H1 (cell line): ENCODE measurements around the gene ANP32A. TPM values are rescaled to one million over a fixed set of nuclear protein-coding genes. Genes with fewer than 3 reads are reported as not detected.

Experiments
- ASH2L ChIP-seq: fragments of 200-600, 300-600 bp; sonication (generic); IDR thresholded peaks from one replicate; pipeline ENCODE4 v1.7.1; 2017; ENCODE audit warnings: low read length
- CBX5 ChIP-seq: fragments of 300-800, 300-1000 bp; sonication (generic); IDR thresholded peaks from 2 replicates; pipeline ENCODE4 v1.7.1; 2016; ENCODE audit warnings: antibody characterized with exemption, low read length, low read depth
- CHD7 ChIP-seq: fragments of 300-600 bp; sonication (generic); IDR thresholded peaks from 2 replicates; pipeline ENCODE4 v1.7.1; 2012; ENCODE audit warnings: low read length, moderate library complexity, mild to moderate bottlenecking, inconsistent platforms; ENCODE audit not compliant: insufficient replicate concordance
- GABPA ChIP-seq: IDR thresholded peaks from 2 replicates; pipeline ENCODE4 v1.6.1; 2011; ENCODE audit warnings: mild to moderate bottlenecking, low read length, moderate library complexity, borderline replicate concordance; ENCODE audit not compliant: insufficient read depth
- HDAC6 ChIP-seq: IDR thresholded peaks from one replicate; pipeline ENCODE4 v1.7.1; 2012; ENCODE audit warnings: low read depth, mild to moderate bottlenecking, inconsistent platforms, low read length, moderate library complexity
- KDM1A ChIP-seq: fragments of 200-600, 300-600 bp; sonication (generic); IDR thresholded peaks from 2 replicates; pipeline ENCODE4 v1.7.1; 2016; ENCODE audit warnings: mild to moderate bottlenecking, low read length, borderline replicate concordance
- KDM4A ChIP-seq: IDR thresholded peaks from one replicate; pipeline ENCODE4 v1.7.1; 2012; ENCODE audit warnings: low read depth, mild to moderate bottlenecking, moderate library complexity, low read length, inconsistent platforms; ENCODE audit not compliant: severe bottlenecking
- MAX ChIP-seq: IDR thresholded peaks from 2 replicates; pipeline ENCODE4 v1.6.1; 2012; ENCODE audit warnings: inconsistent platforms
- SP1 ChIP-seq: IDR thresholded peaks from 2 replicates; pipeline ENCODE4 v1.6.1; 2011; ENCODE audit warnings: low read depth, low read length
- TCF12 ChIP-seq: IDR thresholded peaks from 2 replicates; pipeline ENCODE4 v1.6.1; 2011; ENCODE audit warnings: low read depth, mild to moderate bottlenecking, low read length
- polyA plus RNA-seq, 7 experiments: library from polyadenylated mRNA; depleted of rRNA in 3 of 7; stranded (reverse) in 5 of 7; unstranded in 2 of 7; fragments of >200 nt in 5 of 7; fragments of 200-250 nt in 2 of 7; gene quantifications; 1 replicate in 5 of 7; 2 replicates in 1 of 7; 4 replicates in 1 of 7; pipeline versions ENCODE4 v1.2.1 to v1.2.3, GENCODE V29; 2011 to 2013; ENCODE audit warnings: missing spikeins in 2 of 7, mixed read lengths in 2 of 7
- total RNA-seq: library from RNA; stranded (reverse); fragmentation: NEBNext Ultra II Directional; extraction: Animal tissue kit (Norgen Biotek cat#: 25700); gene quantifications from 2 replicates; pipeline ENCODE4 v1.2.1, GENCODE V29; 2021

ANP32A gene
- total and polyA plus RNA-seq, 2 of the 8 experiments (the other 6 are each of a cell fraction or from before 2014, with no cell fraction given) = 70.8 to 295 TPM

GRCh38 chr15:68774521-68775235 is 46.0 kb downstream of the ANP32A start (continued):
- TF ChIP-seq CHD7 (no peak), HDAC6 (no peak), SP1 (no peak), GABPA (no peak), CBX5 (no peak), KDM1A (no peak), ASH2L (no peak), MAX (no peak), KDM4A (no peak), TCF12 (no peak)
